H1 (cell line): ENCODE measurements around the gene CAMKK1. TPM values are rescaled to one million over a fixed set of nuclear protein-coding genes. Genes with fewer than 3 reads are reported as not detected.

Source experiments
- CTCF ChIA-PET: fragments of 300-600 bp; sonication (Branson Sonifier 250); formaldehyde crosslinking; loops from one replicate; lab custom pipeline; 2021; ENCODE audit not compliant: partially characterized antibody; lab: Charles Lee
- POLR2A ChIA-PET: fragments of 300-600 bp; sonication (Branson Sonifier 250); formaldehyde crosslinking; loops from one replicate; lab custom pipeline; 2021; ENCODE audit warnings: inconsistent platforms; ENCODE audit not compliant: partially characterized antibody; lab: Charles Lee
- DNase-seq, 2 experiments: peaks; one replicate each; pipeline versions ENCODE4 v3.0.0 to v3.0.0-alpha.2; 2010 to 2022; ENCODE audit warnings: low spot score in 2 of 2, low read depth in 1 of 2, mixed read lengths in 1 of 2
- FAIRE-seq: peaks from 2 replicates; lab custom pipeline; 2011; peaks lifted over from hg19 to GRCh38; lab: Jason Lieb, UNC
- H2AFZ ChIP-seq: 2 replicates; pipeline ENCODE4 v1.8.1; 2012; ENCODE audit warnings: low read length, inconsistent platforms
- H2AK5ac ChIP-seq: 2 replicates; pipeline ENCODE4 v1.6.1; 2013; ENCODE audit warnings: low read depth, low read length
- H2BK120ac ChIP-seq: replicated peaks from 2 replicates; pipeline ENCODE3; 2013; ENCODE audit warnings: low read depth, low read length, inconsistent platforms
- H2BK12ac ChIP-seq: 2 replicates; pipeline ENCODE4 v1.6.1; 2013; ENCODE audit warnings: low read depth, low read length
- H2BK15ac ChIP-seq: 2 replicates; pipeline ENCODE4 v1.6.1; 2013; ENCODE audit warnings: low read length
- H2BK20ac ChIP-seq: 2 replicates; pipeline ENCODE4 v1.6.1; 2013; ENCODE audit warnings: low read length
- H2BK5ac ChIP-seq: 2 replicates; pipeline ENCODE4 v1.6.1; 2013; ENCODE audit warnings: low read depth, low read length
- H3K14ac ChIP-seq: 2 replicates; pipeline ENCODE4 v1.6.1; 2013; ENCODE audit warnings: inconsistent platforms; ENCODE audit not compliant: insufficient read length
- H3K18ac ChIP-seq: 2 replicates; pipeline ENCODE4 v1.6.1; 2013; ENCODE audit warnings: low read length; ENCODE audit errors: extremely low read depth
- H3K23ac ChIP-seq: 2 replicates; pipeline ENCODE4 v1.6.1; 2013; ENCODE audit warnings: inconsistent platforms; ENCODE audit not compliant: insufficient read length
- H3K23me2 ChIP-seq: 2 replicates; pipeline ENCODE4 v1.6.1; 2013; ENCODE audit warnings: low read depth, low read length
- H3K27ac ChIP-seq: 2 replicates; pipeline ENCODE4 v1.6.1; 2011; ENCODE audit warnings: low read depth, low read length, inconsistent platforms
- H3K27me3 ChIP-seq, 4 experiments: replicated peaks in 1 of 4; 1 replicate in 1 of 4; 2 replicates in 3 of 4; pipeline versions ENCODE4 v1.6.1 to v1.8.1; 2011 to 2013; ENCODE audit warnings: low read length in 3 of 4, mild to moderate bottlenecking in 3 of 4, inconsistent platforms in 2 of 4, mixed read lengths in 2 of 4, moderate library complexity in 1 of 4; ENCODE audit not compliant: control insufficient read depth in 3 of 4, insufficient read depth in 3 of 4; ENCODE audit errors: extremely low read depth in 1 of 4
- H3K36me3 ChIP-seq, 4 experiments: 2 replicates each; pipeline versions ENCODE4 v1.6.1 to v1.8.1; 2011 to 2013; ENCODE audit warnings: mild to moderate bottlenecking in 4 of 4, low read length in 3 of 4, moderate library complexity in 2 of 4, control low read depth in 1 of 4, inconsistent platforms in 1 of 4; ENCODE audit not compliant: insufficient read depth in 4 of 4, control insufficient read depth in 2 of 4
- H3K4ac ChIP-seq: replicated peaks from 2 replicates; pipeline ENCODE3; 2013; ENCODE audit warnings: low read length, low read depth, mixed read lengths, inconsistent platforms; ENCODE audit not compliant: insufficient read length
- H3K4me1 ChIP-seq, 4 experiments: replicated peaks in 1 of 4; 1 replicate in 1 of 4; 2 replicates in 3 of 4; pipeline versions ENCODE4 v1.6.1 to v1.8.1; 2011 to 2013; ENCODE audit warnings: low read length in 3 of 4, inconsistent platforms in 2 of 4, mixed read lengths in 1 of 4; ENCODE audit not compliant: insufficient read depth in 4 of 4, control insufficient read depth in 3 of 4
- H3K4me2 ChIP-seq, 2 experiments: 2 replicates each; pipeline versions ENCODE4 v1.6.1 to v1.8.1; 2011 to 2013; ENCODE audit warnings: low read depth in 2 of 2, low read length in 2 of 2, control low read depth in 1 of 2, inconsistent platforms in 1 of 2, mild to moderate bottlenecking in 1 of 2; ENCODE audit not compliant: insufficient read depth in 1 of 2
- H3K4me3 ChIP-seq, 4 experiments: fragments of 200-600, 300-600 bp in 1 of 4; sonication (generic), shearing (Covaris generic), sonication (Bioruptor Twin) in 1 of 4; 2 replicates each; pipeline versions ENCODE4 v1.5.1 to v1.8.1; 2011 to 2016; ENCODE audit warnings: low read length in 4 of 4, low read depth in 3 of 4, control low read depth in 2 of 4, inconsistent platforms in 2 of 4, mild to moderate bottlenecking in 2 of 4, mixed read lengths in 1 of 4, moderate library complexity in 1 of 4; ENCODE audit not compliant: insufficient read depth in 2 of 4; ENCODE audit errors: extremely low read depth in 1 of 4
- H3K56ac ChIP-seq: replicated peaks from 2 replicates; pipeline ENCODE3; 2013; ENCODE audit warnings: low read depth, mild to moderate bottlenecking, mixed read lengths, low read length, inconsistent platforms; ENCODE audit not compliant: insufficient read length
- H3K79me1 ChIP-seq: 2 replicates; pipeline ENCODE4 v1.6.1; 2013; ENCODE audit warnings: low read depth, low read length, control low read depth
- H3K79me2 ChIP-seq, 2 experiments: 2 replicates each; pipeline versions ENCODE4 v1.6.1 to v1.8.1; 2012 to 2013; ENCODE audit warnings: low read length in 2 of 2, mild to moderate bottlenecking in 2 of 2, inconsistent platforms in 1 of 2; ENCODE audit not compliant: insufficient read depth in 2 of 2, control insufficient read depth in 1 of 2
- H3K9ac ChIP-seq, 4 experiments: replicated peaks in 1 of 4; 1 replicate in 1 of 4; 2 replicates in 3 of 4; pipeline versions ENCODE4 v1.6.1 to v1.8.1; 2011 to 2013; ENCODE audit warnings: low read depth in 3 of 4, low read length in 3 of 4, control low read depth in 2 of 4, mild to moderate bottlenecking in 2 of 4, moderate library complexity in 2 of 4, inconsistent platforms in 1 of 4; ENCODE audit errors: extremely low read depth in 1 of 4
- H3K9me3 ChIP-seq, 2 experiments: 2 replicates each; pipeline versions ENCODE4 v1.6.1 to v1.8.1; 2012 to 2013; ENCODE audit warnings: mild to moderate bottlenecking in 2 of 2, moderate library complexity in 2 of 2, control low read depth in 1 of 2, inconsistent platforms in 1 of 2, low read depth in 1 of 2, low read length in 1 of 2, mixed read lengths in 1 of 2; ENCODE audit not compliant: insufficient read depth in 2 of 2
- H4K20me1 ChIP-seq, 2 experiments: replicated peaks in 1 of 2; 2 replicates each; pipeline versions ENCODE3 to v1.8.1; 2011 to 2013; ENCODE audit warnings: inconsistent platforms in 2 of 2, low read length in 2 of 2, mild to moderate bottlenecking in 1 of 2; ENCODE audit not compliant: insufficient read depth in 2 of 2, control insufficient read depth in 1 of 2
- H4K5ac ChIP-seq: 2 replicates; pipeline ENCODE4 v1.6.1; 2013; ENCODE audit warnings: low read length, low read depth, mixed read lengths, inconsistent platforms; ENCODE audit not compliant: insufficient read length
- H4K8ac ChIP-seq: 2 replicates; pipeline ENCODE4 v1.8.0; 2013; ENCODE audit warnings: mild to moderate bottlenecking, moderate library complexity, low read length, inconsistent platforms; ENCODE audit not compliant: insufficient read depth; ENCODE audit errors: extremely low read depth
- H4K91ac ChIP-seq: replicated peaks from 2 replicates; pipeline ENCODE3; 2013; ENCODE audit warnings: low read length, mixed read lengths, inconsistent platforms; ENCODE audit not compliant: insufficient read length
- CTBP2 ChIP-seq: IDR thresholded peaks from 2 replicates; pipeline ENCODE4 v1.7.0; 2011; ENCODE audit warnings: borderline replicate concordance, mild to moderate bottlenecking, moderate library complexity, mixed read lengths, low read length; ENCODE audit not compliant: insufficient read depth, insufficient read length
- GABPA ChIP-seq: IDR thresholded peaks from 2 replicates; pipeline ENCODE4 v1.6.1; 2011; ENCODE audit warnings: mild to moderate bottlenecking, low read length, moderate library complexity, borderline replicate concordance; ENCODE audit not compliant: insufficient read depth
- PHF8 ChIP-seq: fragments of 200-600 bp; sonication (generic); conservative IDR thresholded peaks from 2 replicates; pipeline ENCODE4 v1.7.1; 2012; ENCODE audit warnings: low read depth, mild to moderate bottlenecking, inconsistent platforms, low read length, moderate library complexity
- SP1 ChIP-seq: IDR thresholded peaks from 2 replicates; pipeline ENCODE4 v1.6.1; 2011; ENCODE audit warnings: low read depth, low read length
- SRF ChIP-seq: IDR thresholded peaks from 2 replicates; pipeline ENCODE4 v1.6.1; 2011; ENCODE audit warnings: mild to moderate bottlenecking, low read depth, low read length, moderate library complexity
- WGBS, 2 experiments: shearing (Covaris generic) in 1 of 2; methylation state at CpG; one replicate each; pipeline versions ENCODE4 v1.1.6 to v1.1.7; 2013 to 2015; ENCODE audit warnings: low lambda C conversion rate in 2 of 2, mixed read lengths in 2 of 2, inconsistent platforms in 1 of 2, low coverage in 1 of 2, missing lambda C conversion rate in 1 of 2; ENCODE audit not compliant: insufficient replicate concordance in 2 of 2, insufficient coverage in 1 of 2, insufficient read length in 1 of 2; ENCODE audit errors: extremely low coverage in 1 of 2, missing lambda C conversion rate in 1 of 2; 5-methylcytosine and 5-hydroxymethylcytosine counted together
- polyA plus RNA-seq, 7 experiments: library from polyadenylated mRNA; depleted of rRNA in 3 of 7; stranded (reverse) in 5 of 7; unstranded in 2 of 7; fragments of >200 nt in 5 of 7; fragments of 200-250 nt in 2 of 7; gene quantifications; 1 replicate in 5 of 7; 2 replicates in 1 of 7; 4 replicates in 1 of 7; pipeline versions ENCODE4 v1.2.1 to v1.2.3, GENCODE V29; 2011 to 2013; ENCODE audit warnings: missing spikeins in 2 of 7, mixed read lengths in 2 of 7
- total RNA-seq: library from RNA; stranded (reverse); fragmentation: NEBNext Ultra II Directional; extraction: Animal tissue kit (Norgen Biotek cat#: 25700); gene quantifications from 2 replicates; pipeline ENCODE4 v1.2.1, GENCODE V29; 2021
- TF ChIP-seq, protein P1 (sequence below): IDR thresholded peaks from 2 replicates; pipeline ENCODE4 v1.6.1; 2012; ENCODE audit warnings: inconsistent platforms

Gene CAMKK1
- total and polyA plus RNA-seq, 2 of the 8 experiments (the other 6 are each of a cell fraction or from before 2014, with no cell fraction given): 7.1 to 7.6 TPM

DNA sequence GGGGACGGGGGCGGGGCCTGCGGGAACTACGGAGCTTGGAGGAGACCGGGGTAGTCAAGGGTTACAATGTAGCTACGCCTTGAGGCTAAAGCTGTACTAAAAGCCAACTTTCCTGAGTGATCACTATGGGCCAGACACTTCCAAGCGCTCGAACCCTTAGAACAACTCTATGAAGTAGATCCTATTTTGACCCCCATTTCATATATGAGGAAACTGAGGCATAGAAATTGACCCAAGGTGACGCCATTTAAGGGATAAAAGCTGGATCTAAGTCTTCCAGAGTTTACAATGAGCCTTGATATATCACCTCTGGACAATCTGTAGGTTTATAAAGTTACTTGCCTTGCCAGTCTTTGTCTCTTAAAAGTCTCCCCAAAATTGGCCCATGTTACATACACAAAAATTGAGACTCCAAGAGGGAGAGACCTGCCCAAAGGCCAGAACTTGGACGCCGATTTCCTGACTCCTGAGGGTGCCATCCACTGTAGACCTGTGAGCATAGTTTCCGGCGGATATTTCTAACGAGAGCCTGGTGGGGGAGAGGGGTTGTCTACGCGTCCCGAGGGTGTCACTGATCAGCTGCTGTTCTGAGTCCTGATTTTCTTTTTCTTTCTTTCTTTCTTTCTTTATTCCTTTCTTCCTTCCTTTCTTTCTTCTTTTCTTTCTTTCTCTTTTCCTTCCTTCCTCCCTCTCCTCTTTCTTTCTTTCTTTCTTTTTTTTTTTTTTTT, 46.3 kb downstream of the CAMKK1 start:
- Histone ChIP-seq H4K5ac (no peak overlapping the region), H2AK5ac (no peak overlapping the region), H3K36me3 (peaks cover 0 to 11% (median 10%) of the 10 kb centered on the region in 4 experiments; a peak in 5 of 8 replicates), H3K9ac (no peak overlapping the region), H2BK120ac (no peak overlapping the region), H2BK12ac (no peak overlapping the region), H4K8ac (no peak overlapping the region), H3K14ac (no peak overlapping the region), H3K56ac (no peak overlapping the region), H3K23me2 (0 out of 2 replicates have a peak, but pooled peaks cover 3% of the 10 kb centered on the region), H3K4me2 (peak overlapping the region; percentile 48 to 60), H2BK15ac (no peak overlapping the region), H3K4me3 (peak overlapping the region in 1 of 4 experiments; percentile 95; a peak in 2 of 8 replicates), H3K9me3 (no peaks in the 10 kb centered on the region), H3K79me1 (peaks cover 2% of the 10 kb centered on the region; the same call in 1 of the 2 replicates), H3K4ac (no peak overlapping the region), H2AFZ (peak overlapping the region; percentile 64), H3K27ac (no peak overlapping the region), H3K79me2 (peaks cover 7 to 31% of the 10 kb centered on the region in 2 experiments; a peak in 3 of 4 replicates), H4K91ac (no peak overlapping the region), H2BK20ac (no peak overlapping the region), H4K20me1 (peaks cover 4 to 5% of the 10 kb centered on the region in 2 experiments), H3K18ac (no peak overlapping the region), H3K27me3 (no peaks in the 10 kb centered on the region), H2BK5ac (no peak overlapping the region), H3K23ac (no peak overlapping the region), H3K4me1 (0 out of 7 replicates have a peak, but pooled peaks cover 0 to 3% (median 0%) of the 10 kb centered on the region in 4 experiments)
- DNase-seq (no peak), FAIRE-seq (peak; percentile 39)
- ChIA-PET POLR2A (interaction anchor here (0.6 to 3.0 kb wide), 6 partner anchors 10 to 297 kb away, joined by 3 to 16 read pairs (median 6); partner anchors contain the start of genes CYB5D2 and ZZEF1), CTCF (interaction anchor here (0.8 to 6.0 kb wide), 17 partner anchors 9 to 195 kb away, joined by 3 to 75 read pairs (median 4); partner anchors contain the start of gene P2RX1)
- no peak for TF ChIP-seq SRF
- no peak for TF ChIP-seq CTBP2
- peak; percentile 4; the same call in 1 of the 2 replicates for TF ChIP-seq SP1
- TF ChIP-seq, protein P1, sequence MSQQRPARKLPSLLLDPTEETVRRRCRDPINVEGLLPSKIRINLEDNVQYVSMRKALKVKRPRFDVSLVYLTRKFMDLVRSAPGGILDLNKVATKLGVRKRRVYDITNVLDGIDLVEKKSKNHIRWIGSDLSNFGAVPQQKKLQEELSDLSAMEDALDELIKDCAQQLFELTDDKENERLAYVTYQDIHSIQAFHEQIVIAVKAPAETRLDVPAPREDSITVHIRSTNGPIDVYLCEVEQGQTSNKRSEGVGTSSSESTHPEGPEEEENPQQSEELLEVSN: no peak
- TF ChIP-seq PHF8: no peak
- TF ChIP-seq GABPA: no peak
- WGBS, 2 experiments: 62% methylated on average over 10 of the region's 17 CpGs; no CpG with 5 or more reads in 1 of the 2 experiments
